Gastroesophageal sphincter (tissue), 3 donors: ENCODE results near the gene FARS2.

Experiments
- EP300 ChIP-seq: sonication (generic); formaldehyde crosslinking; IDR thresholded peaks from one replicate; pipeline ENCODE4 v1.6.1; 2017; ENCODE audit warnings: antibody characterized with exemption, mild to moderate bottlenecking
- POLR2A ChIP-seq, 2 donors: fragments of 450-650 bp; IDR thresholded peaks; one replicate each; pipeline ENCODE4 v1.6.1; 2017; ENCODE audit warnings: antibody characterized with exemption in 2 of 2, mild to moderate bottlenecking in 2 of 2, moderate library complexity in 1 of 2
- POLR2AphosphoS5 ChIP-seq: sonication (generic); formaldehyde crosslinking; IDR thresholded peaks from one replicate; pipeline ENCODE4 v1.6.1; 2017; ENCODE audit warnings: antibody characterized with exemption
- TF ChIP-seq, protein P1 (sequence below), 4 experiments: fragments of 200-600 bp in 2 of 4; fragments of 450-650 bp in 2 of 4; sonication (generic) in 1 of 4; IDR thresholded peaks; one replicate each; pipeline ENCODE4 v1.5.1; 2017 to 2019; ENCODE audit warnings: antibody characterized with exemption in 4 of 4, mild to moderate bottlenecking in 2 of 4, moderate library complexity in 2 of 4

GRCh38 chr6:5529015-5529414, 267.7 kb downstream of the FARS2 start:
- TF ChIP-seq POLR2A (IDR thresholded peaks at IDR 0.05) (no peak), EP300 (no peak), POLR2AphosphoS5 (no peak)
- TF ChIP-seq, protein P1, sequence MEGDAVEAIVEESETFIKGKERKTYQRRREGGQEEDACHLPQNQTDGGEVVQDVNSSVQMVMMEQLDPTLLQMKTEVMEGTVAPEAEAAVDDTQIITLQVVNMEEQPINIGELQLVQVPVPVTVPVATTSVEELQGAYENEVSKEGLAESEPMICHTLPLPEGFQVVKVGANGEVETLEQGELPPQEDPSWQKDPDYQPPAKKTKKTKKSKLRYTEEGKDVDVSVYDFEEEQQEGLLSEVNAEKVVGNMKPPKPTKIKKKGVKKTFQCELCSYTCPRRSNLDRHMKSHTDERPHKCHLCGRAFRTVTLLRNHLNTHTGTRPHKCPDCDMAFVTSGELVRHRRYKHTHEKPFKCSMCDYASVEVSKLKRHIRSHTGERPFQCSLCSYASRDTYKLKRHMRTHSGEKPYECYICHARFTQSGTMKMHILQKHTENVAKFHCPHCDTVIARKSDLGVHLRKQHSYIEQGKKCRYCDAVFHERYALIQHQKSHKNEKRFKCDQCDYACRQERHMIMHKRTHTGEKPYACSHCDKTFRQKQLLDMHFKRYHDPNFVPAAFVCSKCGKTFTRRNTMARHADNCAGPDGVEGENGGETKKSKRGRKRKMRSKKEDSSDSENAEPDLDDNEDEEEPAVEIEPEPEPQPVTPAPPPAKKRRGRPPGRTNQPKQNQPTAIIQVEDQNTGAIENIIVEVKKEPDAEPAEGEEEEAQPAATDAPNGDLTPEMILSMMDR (IDR thresholded peaks at IDR 0.05): no peak
